Spleen (tissue), 11 donors: ENCODE measurements around the gene CDC20. TPM values are rescaled to one million over a fixed set of nuclear protein-coding genes. Genes with fewer than 3 reads are reported as not detected.

ENCODE experiments used
- DNase-seq: peaks from one replicate; pipeline ENCODE4 v3.0.0-alpha.2; 2020
- H3K27ac ChIP-seq, 8 donors: fragments of 200-600 bp; sonication (generic) in 7 of 8; 1 replicate in 4 of 8; 2 replicates in 4 of 8; pipeline versions ENCODE4 v1.5.0 to v1.8.0; 2016 to 2021; ENCODE audit warnings: inconsistent platforms in 4 of 8, mild to moderate bottlenecking in 4 of 8, moderate library complexity in 1 of 8
- H3K27me3 ChIP-seq, 7 donors: fragments of 200-600 bp; sonication (generic) in 6 of 7; replicated peaks in 1 of 7; 1 replicate in 4 of 7; 2 replicates in 3 of 7; pipeline versions ENCODE4 v1.5.0 to v1.8.0; 2016 to 2021; ENCODE audit warnings: inconsistent platforms in 3 of 7, mild to moderate bottlenecking in 1 of 7
- H3K36me3 ChIP-seq, 6 donors: fragments of 200-600 bp; sonication (generic) in 5 of 6; 1 replicate in 4 of 6; 2 replicates in 2 of 6; pipeline versions ENCODE4 v1.5.0 to v1.8.0; 2016 to 2021; ENCODE audit warnings: inconsistent platforms in 2 of 6
- H3K4me1 ChIP-seq, 6 donors: fragments of 200-600 bp; sonication (generic) in 5 of 6; 1 replicate in 3 of 6; 2 replicates in 3 of 6; pipeline versions ENCODE4 v1.5.0 to v1.8.0; 2016 to 2021; ENCODE audit warnings: inconsistent platforms in 3 of 6
- H3K4me3 ChIP-seq, 8 donors: fragments of 200-600 bp; sonication (generic) in 7 of 8; 1 replicate in 4 of 8; 2 replicates in 4 of 8; pipeline versions ENCODE4 v1.5.0 to v1.8.0; 2016 to 2021; ENCODE audit warnings: inconsistent platforms in 4 of 8, mild to moderate bottlenecking in 4 of 8, moderate library complexity in 2 of 8
- H3K9me3 ChIP-seq, 8 donors: fragments of 200-600 bp; sonication (generic) in 7 of 8; 1 replicate in 4 of 8; 2 replicates in 4 of 8; pipeline versions ENCODE4 v1.5.0 to v1.8.0; 2016 to 2021; ENCODE audit warnings: inconsistent platforms in 4 of 8
- POLR2A ChIP-seq, 3 donors: fragments of 450-650 bp; IDR thresholded peaks; one replicate each; pipeline ENCODE4 v1.5.1; 2017; ENCODE audit warnings: antibody characterized with exemption in 3 of 3, mild to moderate bottlenecking in 1 of 3
- POLR2AphosphoS5 ChIP-seq, 3 donors: sonication (generic); formaldehyde crosslinking; IDR thresholded peaks; one replicate each; pipeline ENCODE4 v1.5.1; 2017; ENCODE audit warnings: antibody characterized with exemption in 3 of 3
- WGBS, 5 donors: extraction: QIAGEN DNeasy Blood & Tissue Kit in 3 of 5; methylation state at CpG; one replicate each; pipeline versions ENCODE4 v1.1.5 to v1.1.7; 2013 to 2018; 5-methylcytosine and 5-hydroxymethylcytosine counted together
- intact Hi-C: fragments of 100-400 bp; cut with DNase I; formaldehyde crosslinking; loops from one replicate; pipeline ENCODE4 v1.15.0; 2023; ENCODE audit warnings: low total_unique reads
- polyA plus RNA-seq, 3 donors: library from polyadenylated mRNA; stranded (reverse); fragments of 200-250 nt; gene quantifications; one replicate each; pipeline ENCODE4 v1.2.1, GENCODE V29; 2013
- total RNA-seq, 7 donors: library from RNA; depleted of rRNA in 3 of 7; stranded (reverse); fragments of >200 nt in 3 of 7; fragmentation: NEBNext Ultra II Directional in 4 of 7; extraction: Animal tissue kit (Norgen Biotek cat#: 25700) in 4 of 7; gene quantifications; one replicate each; pipeline versions ENCODE4 v1.1.0 to v1.2.1, GENCODE V29; 2016 to 2021
- TF ChIP-seq, protein P1 (sequence below), 11 experiments: fragments of 200-600 bp in 7 of 11; fragments of 450-650 bp in 4 of 11; sonication (generic) in 4 of 11; IDR thresholded peaks in 8 of 11; conservative IDR thresholded peaks in 3 of 11; 1 replicate in 7 of 11; 2 replicates in 4 of 11; pipeline versions ENCODE4 v1.4.0 to v1.8.0; 2016 to 2021; ENCODE audit warnings: antibody characterized with exemption in 11 of 11, inconsistent platforms in 4 of 11, mild to moderate bottlenecking in 1 of 11
- donor health status: healthy with polysubstance abuse.
- donor health status: DM: no; HTN: no; CAD: no; lungs with moderate emphysema.
- donor health status: DM: no; HTN: no; CAD: no.
- donor health status: Bipolar disorder and iron deficiency.
- donor health status: healthy.
- donor health status: DM: no; HTN: no; CAD: no.
- donor health status: DM: yes; HTN: yes; CAD: no.

The CDC20 gene
- total and polyA plus RNA-seq, 10 donors, result 2.1 to 25.9 (median 10.4) TPM

DNA sequence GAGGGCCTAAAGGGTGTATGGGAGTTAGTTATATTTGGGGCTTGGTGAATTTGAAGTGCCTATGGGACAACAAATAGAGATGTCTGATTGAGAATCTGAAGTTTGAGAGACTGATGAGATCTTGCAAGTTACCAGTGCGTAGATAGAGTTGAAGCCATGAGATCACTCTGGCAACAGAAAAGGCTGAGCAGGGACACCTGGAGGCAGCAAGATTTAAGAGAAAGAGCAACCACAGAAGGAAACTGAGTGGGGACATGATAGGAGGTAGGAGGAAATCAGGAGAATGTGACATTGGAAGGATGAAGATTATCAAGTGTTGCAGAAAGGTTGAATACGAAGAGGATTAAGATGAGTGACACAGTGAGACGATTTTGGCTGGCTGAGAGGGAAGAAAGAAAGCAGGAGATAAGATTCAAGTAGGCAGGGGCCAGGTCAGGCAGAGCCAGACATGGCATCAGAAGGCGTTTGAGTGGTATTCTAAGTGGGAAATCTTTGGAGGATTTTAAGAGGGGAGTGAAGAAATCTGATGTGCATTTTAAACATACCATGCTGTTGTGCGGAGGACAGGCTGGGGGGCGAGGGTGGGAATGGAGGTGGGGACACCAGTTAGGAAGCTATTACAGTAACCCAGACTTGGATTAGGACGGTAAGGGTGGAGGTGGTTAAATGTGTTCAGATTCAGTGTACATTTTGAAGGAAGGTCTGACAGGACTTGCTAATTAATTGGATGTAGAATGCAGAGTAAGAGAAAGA lies 24.2 kb upstream of the CDC20 start:
- Histone ChIP-seq H3K4me3 (no peak overlapping the region), H3K27me3 (no peaks in the 10 kb centered on the region), H3K36me3 (no peaks in the 10 kb centered on the region), H3K27ac (no peak overlapping the region), H3K9me3 (no peaks in the 10 kb centered on the region), H3K4me1 (peaks cover 0 to 16% (median 12%) of the 10 kb centered on the region in 6 donors)
- intact Hi-C loops, result no loop called here
- 70 to 81% (median 72%) methylated on average over 7 of the region's 7 CpGs for WGBS, 5 donors
- DNase-seq, result no peak
- TF ChIP-seq POLR2AphosphoS5 (IDR thresholded peaks at IDR 0.05) (no peak), POLR2A (IDR thresholded peaks at IDR 0.05) (no peak)
- TF ChIP-seq, protein P1, sequence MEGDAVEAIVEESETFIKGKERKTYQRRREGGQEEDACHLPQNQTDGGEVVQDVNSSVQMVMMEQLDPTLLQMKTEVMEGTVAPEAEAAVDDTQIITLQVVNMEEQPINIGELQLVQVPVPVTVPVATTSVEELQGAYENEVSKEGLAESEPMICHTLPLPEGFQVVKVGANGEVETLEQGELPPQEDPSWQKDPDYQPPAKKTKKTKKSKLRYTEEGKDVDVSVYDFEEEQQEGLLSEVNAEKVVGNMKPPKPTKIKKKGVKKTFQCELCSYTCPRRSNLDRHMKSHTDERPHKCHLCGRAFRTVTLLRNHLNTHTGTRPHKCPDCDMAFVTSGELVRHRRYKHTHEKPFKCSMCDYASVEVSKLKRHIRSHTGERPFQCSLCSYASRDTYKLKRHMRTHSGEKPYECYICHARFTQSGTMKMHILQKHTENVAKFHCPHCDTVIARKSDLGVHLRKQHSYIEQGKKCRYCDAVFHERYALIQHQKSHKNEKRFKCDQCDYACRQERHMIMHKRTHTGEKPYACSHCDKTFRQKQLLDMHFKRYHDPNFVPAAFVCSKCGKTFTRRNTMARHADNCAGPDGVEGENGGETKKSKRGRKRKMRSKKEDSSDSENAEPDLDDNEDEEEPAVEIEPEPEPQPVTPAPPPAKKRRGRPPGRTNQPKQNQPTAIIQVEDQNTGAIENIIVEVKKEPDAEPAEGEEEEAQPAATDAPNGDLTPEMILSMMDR (IDR thresholded peaks at IDR 0.05 in 8 of 11, conservative IDR thresholded peaks at IDR 0.05 in 3 of 11), result no peak

DNA sequence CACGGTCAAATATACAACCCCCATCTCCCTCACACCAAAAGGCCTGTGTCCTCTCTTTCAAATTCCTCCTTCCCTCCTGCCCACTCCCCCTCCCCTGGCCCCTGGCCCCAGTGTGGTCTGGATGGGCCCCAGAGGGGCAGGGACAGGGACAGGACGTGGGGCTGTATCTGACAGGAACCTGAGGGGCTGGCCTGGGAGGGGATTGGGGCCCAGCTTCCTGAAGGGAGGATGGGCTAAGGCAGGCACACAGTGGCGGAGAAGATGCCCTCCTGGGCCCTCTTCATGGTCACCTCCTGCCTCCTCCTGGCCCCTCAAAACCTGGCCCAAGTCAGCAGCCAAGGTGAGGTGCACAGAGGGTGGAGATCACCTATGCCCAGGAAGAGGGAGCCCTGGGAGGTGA lies 21.2 kb upstream of the CDC20 start, which contains the start of gene MPL:
Gene MPL (plus strand): TSS at position 231 of the 400 bp plus-strand sequence. CDS start 31 bp downstream, at position 262.
- Histone ChIP-seq H3K4me3 (no peak within 1 kb of the TSS), H3K9me3 (no peaks in the 10 kb centered on the region), H3K36me3 (no peaks in the 10 kb centered on the region), H3K27ac (no peak within 1 kb of the TSS), H3K27me3 (no peaks in the 10 kb centered on the region), H3K4me1 (no peaks in the 10 kb centered on the region)
- intact Hi-C loops, result no loop called here
- DNase-seq, result no peak
- TF ChIP-seq POLR2AphosphoS5 (IDR thresholded peaks at IDR 0.05) (no peak), POLR2A (IDR thresholded peaks at IDR 0.05) (no peak)
- TF ChIP-seq, protein P1 (IDR thresholded peaks at IDR 0.05 in 8 of 11, conservative IDR thresholded peaks at IDR 0.05 in 3 of 11), result no peak
- WGBS, 5 donors, result 27 to 55% (median 51%) methylated on average over 1 to 3 of the region's 3 CpGs

DNA sequence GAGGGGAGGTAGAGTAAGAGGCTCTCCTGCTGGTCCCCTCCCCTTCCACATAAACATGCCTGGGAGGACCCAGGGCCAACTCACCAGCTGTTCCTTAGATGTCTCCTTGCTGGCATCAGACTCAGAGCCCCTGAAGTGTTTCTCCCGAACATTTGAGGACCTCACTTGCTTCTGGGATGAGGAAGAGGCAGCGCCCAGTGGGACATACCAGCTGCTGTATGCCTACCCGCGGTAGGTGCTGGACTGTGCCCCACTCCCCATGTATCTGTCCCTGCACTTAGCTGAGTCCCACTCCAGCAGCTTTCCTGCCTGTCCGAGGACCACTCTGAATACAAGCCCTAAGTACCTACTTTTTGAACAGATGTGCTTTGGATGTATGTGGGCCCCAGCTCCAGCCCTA lies 20.8 kb upstream of the CDC20 start:
- no peak for DNase-seq

More for the DNA sequence above, 20.8 kb upstream of the CDC20 start:
- no peaks in the 10 kb centered on the region for H3K36me3 ChIP-seq
- intact Hi-C loops, result no loop called here
- 42 to 71% (median 57%) methylated on average over 4 to 5 of the region's 5 CpGs for WGBS, 5 donors
- no peak for TF ChIP-seq POLR2AphosphoS5 (IDR thresholded peaks at IDR 0.05)
- TF ChIP-seq POLR2A (IDR thresholded peaks at IDR 0.05), result no peak
- TF ChIP-seq, protein P1 (IDR thresholded peaks at IDR 0.05 in 8 of 11, conservative IDR thresholded peaks at IDR 0.05 in 3 of 11), result no peak
- H3K9me3 ChIP-seq, result no peaks in the 10 kb centered on the region
- H3K27me3 ChIP-seq, result no peaks in the 10 kb centered on the region
- no peaks in the 10 kb centered on the region for H3K4me1 ChIP-seq
- H3K27ac ChIP-seq, result no peak overlapping the region
- H3K4me3 ChIP-seq, result no peak overlapping the region
